MM.1S (cell line): Measurements from ENCODE around the gene LRRC45.

Source experiments
- DNase-seq: peaks from one replicate; pipeline ENCODE4 v3.0.0-alpha.2; 2015
- H2AFZ ChIP-seq: fragments of 300-600 bp; sonication (generic); 2 replicates; pipeline ENCODE4 v1.6.0; 2016; ENCODE audit warnings: antibody characterized with exemption, low read length
- H3F3A ChIP-seq: fragments of 300-600 bp; sonication (generic); 2 replicates; pipeline ENCODE4 v1.6.1; 2016; ENCODE audit warnings: mild to moderate bottlenecking, antibody characterized with exemption, low read length, moderate library complexity, mixed read lengths; ENCODE audit not compliant: insufficient read depth
- H3K27ac ChIP-seq: fragments of 300-600 bp; sonication (generic); 2 replicates; pipeline ENCODE4 v1.5.1; 2016; ENCODE audit warnings: mild to moderate bottlenecking, low read length
- H3K27me3 ChIP-seq: fragments of 300-600 bp; sonication (generic); replicated peaks from 2 replicates; pipeline ENCODE4 v1.6.0; 2016; ENCODE audit warnings: low read length; ENCODE audit not compliant: insufficient read depth
- H3K36me3 ChIP-seq: fragments of 300-600 bp; sonication (generic); replicated peaks from 2 replicates; pipeline ENCODE4 v1.6.1; 2016; ENCODE audit warnings: mild to moderate bottlenecking, low read length, mixed read lengths; ENCODE audit not compliant: insufficient read depth
- H3K4me1 ChIP-seq: fragments of 300-600 bp; sonication (generic); 2 replicates; pipeline ENCODE4 v1.6.1; 2016; ENCODE audit warnings: low read length, mixed read lengths
- H3K4me2 ChIP-seq: fragments of 300-600 bp; sonication (generic); 2 replicates; pipeline ENCODE4 v1.6.0; 2016; ENCODE audit warnings: low read depth, low read length
- H3K4me3 ChIP-seq: fragments of 300-600 bp; sonication (generic); 2 replicates; pipeline ENCODE4 v1.5.1; 2016; ENCODE audit warnings: low read length, mixed read lengths
- H3K79me2 ChIP-seq: fragments of 300-600 bp; sonication (generic); 2 replicates; pipeline ENCODE4 v1.6.1; 2016; ENCODE audit warnings: mixed run types, low read length, mixed read lengths
- H3K9ac ChIP-seq: fragments of 300-600 bp; sonication (generic); 2 replicates; pipeline ENCODE4 v1.6.1; 2016; ENCODE audit warnings: low read length, mixed read lengths
- H3K9me2 ChIP-seq: fragments of 300-600 bp; sonication (generic); replicated peaks from 2 replicates; pipeline ENCODE4 v1.6.1; 2016; ENCODE audit warnings: mild to moderate bottlenecking, low read length, mixed read lengths; ENCODE audit not compliant: insufficient read depth
- H3K9me3 ChIP-seq: fragments of 300-600 bp; sonication (generic); replicated peaks from 2 replicates; pipeline ENCODE4 v1.6.1; 2016; ENCODE audit warnings: mild to moderate bottlenecking, low read length, mixed read lengths; ENCODE audit not compliant: insufficient read depth
- H4K20me1 ChIP-seq: fragments of 300-600 bp; sonication (generic); 2 replicates; pipeline ENCODE4 v1.6.1; 2016; ENCODE audit warnings: mild to moderate bottlenecking, low read length, moderate library complexity, mixed read lengths; ENCODE audit not compliant: insufficient read depth
- CTCF ChIP-seq: fragments of 300-600 bp; sonication (generic); IDR thresholded peaks from 2 replicates; pipeline ENCODE4 v1.5.1; 2016; ENCODE audit warnings: antibody characterized with exemption, low read length, mixed read lengths
- EZH2 ChIP-seq: fragments of 300-600 bp; sonication (generic); optimal IDR thresholded peaks from 2 replicates; pipeline ENCODE3; 2017; ENCODE audit warnings: low read depth, mild to moderate bottlenecking, antibody characterized with exemption, low read length, mixed read lengths
- EZH2phosphoT487 ChIP-seq: fragments of 300-600 bp; sonication (generic); IDR thresholded peaks from 2 replicates; pipeline ENCODE4 v1.6.1; 2018; ENCODE audit warnings: antibody characterized with exemption, low read length

The LRRC45 gene

DNA sequence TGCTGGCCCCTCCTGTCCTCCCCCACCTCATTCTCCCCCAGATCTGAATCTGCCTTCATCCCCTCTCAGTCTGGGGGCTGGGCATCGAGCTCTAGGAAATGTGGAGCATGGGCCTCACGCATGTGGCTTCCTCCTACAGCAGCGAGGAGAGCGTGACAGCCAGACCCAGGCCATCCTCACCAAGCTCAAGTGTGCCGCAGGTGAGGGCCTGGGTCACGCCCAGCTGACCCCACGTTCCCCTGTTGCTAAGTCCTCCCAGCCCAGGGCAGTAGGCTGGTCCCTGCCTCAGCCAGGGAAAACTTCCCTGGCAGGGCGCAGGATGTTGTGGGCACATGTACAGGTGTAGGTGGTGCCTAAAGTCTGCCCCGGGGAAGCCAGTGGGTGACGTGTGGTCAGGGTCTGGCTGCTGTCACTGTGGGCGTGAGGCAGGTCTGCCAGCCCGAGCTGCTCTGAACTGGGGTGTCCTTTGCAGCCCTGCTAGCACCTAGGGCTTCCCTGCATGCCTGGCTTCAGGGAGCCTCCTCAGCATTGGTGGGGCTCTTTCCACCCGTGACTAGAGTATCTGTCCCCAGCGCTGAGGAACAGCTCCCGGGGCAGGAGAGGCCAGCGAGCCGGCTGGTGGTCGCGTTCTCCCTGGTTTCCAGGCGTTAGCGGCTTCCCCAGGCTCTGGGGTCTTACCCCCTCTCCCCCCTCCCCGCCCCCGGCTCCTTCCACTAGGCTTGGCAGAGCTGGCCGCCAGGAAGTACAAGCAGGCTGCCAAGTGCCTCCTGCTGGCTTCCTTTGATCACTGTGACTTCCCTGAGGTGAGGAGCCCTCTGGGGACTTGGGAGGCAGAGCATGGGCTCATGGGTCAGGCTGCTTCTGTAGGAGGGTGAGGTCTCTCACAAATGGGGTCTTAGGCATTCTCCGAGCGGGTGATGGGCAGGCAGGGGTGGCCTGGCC lies 32.2 kb downstream of the LRRC45 start:
- H3F3A ChIP-seq, result peaks cover 3% of the 10 kb centered on the region; the same call in 1 of the 2 replicates
- no peaks in the 10 kb centered on the region for H4K20me1 ChIP-seq
- no peak overlapping the region for H3K27ac ChIP-seq
- H3K4me2 ChIP-seq, result no peak overlapping the region
- TF ChIP-seq EZH2, result no peak
- no peak for TF ChIP-seq EZH2phosphoT487
- no peak for TF ChIP-seq CTCF
- no peaks in the 10 kb centered on the region for H3K9me2 ChIP-seq
- H3K4me1 ChIP-seq, result peaks cover 7% of the 10 kb centered on the region; the same call in 1 of the 2 replicates
- H3K36me3 ChIP-seq, result no peaks in the 10 kb centered on the region
- no peak for DNase-seq
- no peak overlapping the region for H3K4me3 ChIP-seq
- no peaks in the 10 kb centered on the region for H3K9me3 ChIP-seq
- H2AFZ ChIP-seq, result no peak overlapping the region
- no peak overlapping the region for H3K9ac ChIP-seq
- H3K27me3 ChIP-seq, result no peaks in the 10 kb centered on the region
- H3K79me2 ChIP-seq, result peaks cover 24% of the 10 kb centered on the region

DNA sequence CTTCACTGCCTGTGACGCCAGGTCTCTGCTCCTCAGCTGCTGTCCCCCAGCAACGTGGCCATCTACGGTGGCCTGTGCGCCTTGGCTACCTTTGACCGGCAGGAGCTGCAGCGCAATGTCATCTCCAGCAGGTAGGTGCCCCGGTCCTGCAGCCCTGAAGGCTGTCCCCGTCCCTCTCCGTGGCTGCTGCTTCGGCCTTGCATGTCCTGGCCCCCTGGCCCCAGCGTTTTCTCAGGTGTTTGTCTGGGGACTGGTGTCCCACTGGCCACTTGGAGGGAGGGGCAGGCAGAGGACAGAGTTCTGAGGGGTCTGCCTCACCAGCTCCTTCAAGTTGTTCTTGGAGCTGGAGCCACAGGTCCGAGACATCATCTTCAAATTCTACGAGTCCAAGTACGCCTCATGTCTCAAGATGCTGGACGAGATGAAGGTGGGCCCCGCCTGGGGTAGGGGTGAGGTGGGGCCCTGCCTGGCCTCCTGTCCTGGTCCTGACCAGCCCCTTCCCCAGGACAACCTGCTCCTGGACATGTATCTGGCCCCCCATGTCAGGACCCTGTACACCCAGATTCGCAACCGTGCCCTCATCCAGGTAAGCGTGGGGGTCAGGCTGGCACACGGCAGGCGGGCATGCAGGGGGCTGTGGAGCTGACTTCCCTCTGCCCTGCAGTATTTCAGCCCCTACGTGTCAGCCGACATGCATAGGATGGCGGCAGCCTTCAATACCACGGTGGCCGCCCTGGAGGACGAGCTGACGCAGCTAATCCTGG lies 33.0 kb downstream of the LRRC45 start:
- no peaks in the 10 kb centered on the region for H3K9me2 ChIP-seq
- DNase-seq, result no peak
- TF ChIP-seq EZH2phosphoT487 (no peak), EZH2 (no peak), CTCF (no peak)
- H3K27ac ChIP-seq, result no peak overlapping the region
- peaks cover 7% of the 10 kb centered on the region; the same call in 1 of the 2 replicates for H3K4me1 ChIP-seq
- no peaks in the 10 kb centered on the region for H3K27me3 ChIP-seq
- H2AFZ ChIP-seq, result no peak overlapping the region
- peaks cover 21% of the 10 kb centered on the region for H3K79me2 ChIP-seq
- no peak overlapping the region for H3K4me3 ChIP-seq
- H4K20me1 ChIP-seq, result no peaks in the 10 kb centered on the region
- peaks cover 3% of the 10 kb centered on the region; the same call in 1 of the 2 replicates for H3F3A ChIP-seq
- no peaks in the 10 kb centered on the region for H3K36me3 ChIP-seq
- no peak overlapping the region for H3K9ac ChIP-seq
- no peak overlapping the region for H3K4me2 ChIP-seq
- no peaks in the 10 kb centered on the region for H3K9me3 ChIP-seq

DNA sequence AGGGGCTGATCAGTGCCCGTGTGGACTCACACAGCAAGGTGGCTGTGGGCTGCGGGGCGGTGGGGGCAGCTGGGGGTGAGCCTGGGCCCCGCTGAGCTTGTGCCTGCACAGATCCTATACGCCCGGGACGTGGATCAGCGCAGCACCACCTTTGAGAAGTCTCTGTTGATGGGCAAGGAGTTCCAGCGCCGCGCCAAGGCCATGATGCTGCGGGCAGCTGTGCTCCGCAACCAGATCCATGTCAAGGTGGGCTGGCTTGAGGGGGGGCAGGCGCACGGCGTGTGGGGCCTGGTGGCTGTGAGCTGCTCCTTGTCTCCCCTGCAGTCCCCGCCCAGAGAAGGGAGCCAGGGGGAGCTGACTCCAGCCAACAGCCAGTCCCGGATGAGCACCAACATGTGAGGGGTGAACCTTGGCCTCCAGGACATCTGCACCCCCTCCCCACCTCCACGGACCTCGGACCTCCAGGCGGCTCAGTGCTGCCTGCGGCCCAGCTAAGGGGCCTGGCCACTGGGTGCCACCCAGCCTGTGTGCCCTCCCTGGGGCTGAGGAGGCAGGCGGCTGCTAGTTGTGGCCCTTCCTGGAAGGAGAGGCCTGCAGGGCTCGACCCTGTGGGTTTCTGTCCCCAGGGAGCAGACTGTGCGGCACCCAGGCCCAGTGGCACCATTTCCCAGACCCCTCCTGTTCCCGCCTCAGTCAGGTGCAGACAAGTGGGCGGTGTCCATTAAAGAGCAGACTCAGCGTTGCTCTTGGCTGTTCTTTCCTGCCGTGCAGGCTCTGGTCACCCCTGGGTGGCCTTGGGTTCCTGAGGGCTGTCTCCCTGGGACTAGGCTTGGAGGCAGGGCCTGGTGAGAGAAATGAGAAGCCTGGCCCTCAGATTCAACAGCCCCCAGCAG lies 33.9 kb downstream of the LRRC45 start:
- no peak overlapping the region for H3K4me3 ChIP-seq
- no peak overlapping the region for H2AFZ ChIP-seq
- peaks cover 7% of the 10 kb centered on the region; the same call in 1 of the 2 replicates for H3K4me1 ChIP-seq
- no peaks in the 10 kb centered on the region for H3K36me3 ChIP-seq
- H3K4me2 ChIP-seq, result no peak overlapping the region
- no peak overlapping the region for H3K27ac ChIP-seq
- no peaks in the 10 kb centered on the region for H3K9me3 ChIP-seq
- no peaks in the 10 kb centered on the region for H3K27me3 ChIP-seq
- no peaks in the 10 kb centered on the region for H4K20me1 ChIP-seq
- H3K79me2 ChIP-seq, result peaks cover 21% of the 10 kb centered on the region
- H3F3A ChIP-seq, result peaks cover 3% of the 10 kb centered on the region; the same call in 1 of the 2 replicates
- no peak for DNase-seq
- no peak overlapping the region for H3K9ac ChIP-seq
- H3K9me2 ChIP-seq, result no peaks in the 10 kb centered on the region
- no peak for TF ChIP-seq EZH2
- no peak for TF ChIP-seq CTCF
- TF ChIP-seq EZH2phosphoT487, result no peak
